ENCODE data around the gene CYSLTR1.
"Not testable (repeated sequence)": the region's sequence is repeated elsewhere in the genome, so short reads cannot be mapped to it uniquely, and the experiment has no call there.

The CYSLTR1 gene

GRCh38 chrX:78327370-78328086 lies at the start of gene CYSLTR1:
CYSLTR1 (minus strand) TSS chrX:78327611; CDS start chrX:78273746, 53,865 bp downstream.
- no peak for DNase-seq

GRCh38 chrX:78377186-78377585 lies 49.8 kb upstream of the CYSLTR1 start:
- no peak for DNase-seq

GRCh38 chrX:78375894-78376293 lies 48.5 kb upstream of the CYSLTR1 start:
- DNase-seq = no peak

- no peak for DNase-seq
Measured at GRCh38 chrX:78366576-78366975, 39.2 kb upstream of the CYSLTR1 start.

- no peak for DNase-seq
Measured at GRCh38 chrX:78357342-78358055, 30.1 kb upstream of the CYSLTR1 start.

- DNase-seq = no peak
Measured at GRCh38 chrX:78333521-78333920, 6.1 kb upstream of the CYSLTR1 start.

GRCh38 chrX:78331708-78332107 lies 4.3 kb upstream of the CYSLTR1 start:
- DNase-seq = no peak

- DNase-seq = no peak
Measured at GRCh38 chrX:78330540-78330939, 3.1 kb upstream of the CYSLTR1 start.

- no peak for DNase-seq
Measured at GRCh38 chrX:78330068-78330467, 2.7 kb upstream of the CYSLTR1 start.

- DNase-seq = peak; percentile 13
Measured at GRCh38 chrX:78329486-78329885, 2.1 kb upstream of the CYSLTR1 start.

- no peak for DNase-seq
Measured at GRCh38 chrX:78326401-78326800, 1.0 kb downstream of the CYSLTR1 start.

- no peak for DNase-seq
Measured at GRCh38 chrX:78322863-78323262, 4.5 kb downstream of the CYSLTR1 start.

- DNase-seq = peak; percentile 25
Measured at GRCh38 chrX:78321809-78322208, 5.6 kb downstream of the CYSLTR1 start.

GRCh38 chrX:78316265-78316664 lies 11.1 kb downstream of the CYSLTR1 start:
- DNase-seq = no peak

- DNase-seq = no peak
Measured at GRCh38 chrX:78315745-78316144, 11.7 kb downstream of the CYSLTR1 start.

GRCh38 chrX:78314561-78314960 lies 12.8 kb downstream of the CYSLTR1 start:
- peak; percentile 28 for DNase-seq

GRCh38 chrX:78313526-78313925 lies 13.9 kb downstream of the CYSLTR1 start:
- no peak for DNase-seq

- DNase-seq = no peak
Measured at GRCh38 chrX:78307665-78308064, 19.7 kb downstream of the CYSLTR1 start.

- no peak for DNase-seq
Measured at GRCh38 chrX:78303086-78303485, 24.3 kb downstream of the CYSLTR1 start.

- not testable (repeated sequence) for DNase-seq
Measured at GRCh38 chrX:78300933-78301332, 26.5 kb downstream of the CYSLTR1 start.

GRCh38 chrX:78283511-78283910 lies 43.9 kb downstream of the CYSLTR1 start:
- no peak for DNase-seq

GRCh38 chrX:78237127-78237526 lies 90.3 kb downstream of the CYSLTR1 start:
- no peak for DNase-seq

- DNase-seq = not testable (repeated sequence)
Measured at GRCh38 chrX:78226047-78226446, 101.4 kb downstream of the CYSLTR1 start.

Measured in stimulated activated CD4-positive, alpha-beta T cell treated with anti-CD3 and anti-CD28 coated beads, Interleukin-4, amount 100 ng/mL, for 24 hours (primary cell).